Omental fat pad (tissue), 4 donors: Measurements from ENCODE around the gene HCFC1R1. TPM values are rescaled to one million over a fixed set of nuclear protein-coding genes. Genes with fewer than 3 reads are reported as not detected.

Experiments
- ATAC-seq: fragments of 150-250 bp; one replicate; pipeline ENCODE4 v1.9.1; 2016; ENCODE audit warnings: mild to moderate bottlenecking, moderate library complexity; ENCODE audit not compliant: low FRiP score
- DNase-seq: peaks from one replicate; pipeline ENCODE4 v3.0.0-alpha.2; 2019; ENCODE audit warnings: low spot score
- total RNA-seq, 4 donors: library from RNA; depleted of rRNA; stranded (reverse); fragments of >200 nt; gene quantifications; one replicate each; pipeline ENCODE4 v1.1.0, GENCODE V29; 2016
- TF ChIP-seq, protein P1 (sequence below), 3 donors: fragments of 450-650 bp; IDR thresholded peaks; one replicate each; pipeline ENCODE4 v1.5.1; 2016 to 2017; ENCODE audit warnings: antibody characterized with exemption in 3 of 3, mild to moderate bottlenecking in 3 of 3, moderate library complexity in 2 of 3

HCFC1R1 gene
- total RNA-seq, 4 donors from 2014 or later = 8.5 to 20.6 (median 13.1) TPM

DNA sequence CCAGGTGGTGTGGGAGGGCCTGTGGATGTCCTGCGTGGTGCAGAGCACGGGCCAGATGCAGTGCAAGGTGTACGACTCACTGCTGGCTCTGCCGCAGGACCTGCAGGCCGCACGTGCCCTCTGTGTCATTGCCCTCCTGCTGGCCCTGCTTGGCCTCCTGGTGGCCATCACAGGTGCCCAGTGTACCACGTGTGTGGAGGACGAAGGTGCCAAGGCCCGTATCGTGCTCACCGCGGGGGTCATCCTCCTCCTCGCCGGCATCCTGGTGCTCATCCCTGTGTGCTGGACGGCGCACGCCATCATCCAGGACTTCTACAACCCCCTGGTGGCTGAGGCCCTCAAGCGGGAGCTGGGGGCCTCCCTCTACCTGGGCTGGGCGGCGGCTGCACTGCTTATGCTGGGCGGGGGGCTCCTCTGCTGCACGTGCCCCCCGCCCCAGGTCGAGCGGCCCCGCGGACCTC lies 10.2 kb downstream of the HCFC1R1 start:
- DNase-seq (no peak), ATAC-seq (no peak)

DNA sequence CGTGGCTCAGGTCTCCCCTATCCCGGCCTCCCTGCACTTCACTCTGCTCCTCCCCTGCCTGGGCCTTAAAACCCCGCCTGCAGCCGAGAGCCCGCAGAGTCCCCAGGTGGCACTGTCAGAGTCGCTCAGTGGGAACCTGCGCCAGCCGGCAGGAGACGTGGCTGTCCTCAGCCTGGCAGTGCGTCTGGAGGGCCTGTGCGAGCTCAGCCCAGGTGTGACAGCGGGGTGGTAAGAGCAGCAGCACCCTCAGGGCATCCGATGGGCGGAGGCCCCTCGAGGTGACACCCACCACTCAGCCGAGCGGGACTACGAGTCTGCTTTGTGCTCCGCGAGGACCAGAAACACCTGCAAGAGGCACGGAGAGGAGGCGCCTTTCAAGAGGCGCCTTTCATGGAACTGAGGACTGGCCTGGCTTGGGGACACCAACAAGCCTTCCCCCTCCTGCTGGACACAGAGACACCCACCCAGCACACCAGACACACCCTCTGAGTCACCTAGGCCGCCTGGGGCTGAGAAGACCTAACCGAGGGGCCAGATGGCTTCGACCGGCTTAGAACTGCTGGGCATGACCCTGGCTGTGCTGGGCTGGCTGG lies 10.8 kb downstream of the HCFC1R1 start, which contains the start of gene CLDN9:
Gene CLDN9, plus strand, starts transcription at position 96 of the 593 bp plus-strand sequence. Its CDS starts 440 bp downstream, at position 536.
- TF ChIP-seq, protein P1, sequence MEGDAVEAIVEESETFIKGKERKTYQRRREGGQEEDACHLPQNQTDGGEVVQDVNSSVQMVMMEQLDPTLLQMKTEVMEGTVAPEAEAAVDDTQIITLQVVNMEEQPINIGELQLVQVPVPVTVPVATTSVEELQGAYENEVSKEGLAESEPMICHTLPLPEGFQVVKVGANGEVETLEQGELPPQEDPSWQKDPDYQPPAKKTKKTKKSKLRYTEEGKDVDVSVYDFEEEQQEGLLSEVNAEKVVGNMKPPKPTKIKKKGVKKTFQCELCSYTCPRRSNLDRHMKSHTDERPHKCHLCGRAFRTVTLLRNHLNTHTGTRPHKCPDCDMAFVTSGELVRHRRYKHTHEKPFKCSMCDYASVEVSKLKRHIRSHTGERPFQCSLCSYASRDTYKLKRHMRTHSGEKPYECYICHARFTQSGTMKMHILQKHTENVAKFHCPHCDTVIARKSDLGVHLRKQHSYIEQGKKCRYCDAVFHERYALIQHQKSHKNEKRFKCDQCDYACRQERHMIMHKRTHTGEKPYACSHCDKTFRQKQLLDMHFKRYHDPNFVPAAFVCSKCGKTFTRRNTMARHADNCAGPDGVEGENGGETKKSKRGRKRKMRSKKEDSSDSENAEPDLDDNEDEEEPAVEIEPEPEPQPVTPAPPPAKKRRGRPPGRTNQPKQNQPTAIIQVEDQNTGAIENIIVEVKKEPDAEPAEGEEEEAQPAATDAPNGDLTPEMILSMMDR (IDR thresholded peaks at IDR 0.05) = no peak
- ATAC-seq = no peak
- no peak for DNase-seq

More for the DNA sequence above, 10.2 kb downstream of the HCFC1R1 start:
- TF ChIP-seq, protein P1 (IDR thresholded peaks at IDR 0.05) = no peak

DNA sequence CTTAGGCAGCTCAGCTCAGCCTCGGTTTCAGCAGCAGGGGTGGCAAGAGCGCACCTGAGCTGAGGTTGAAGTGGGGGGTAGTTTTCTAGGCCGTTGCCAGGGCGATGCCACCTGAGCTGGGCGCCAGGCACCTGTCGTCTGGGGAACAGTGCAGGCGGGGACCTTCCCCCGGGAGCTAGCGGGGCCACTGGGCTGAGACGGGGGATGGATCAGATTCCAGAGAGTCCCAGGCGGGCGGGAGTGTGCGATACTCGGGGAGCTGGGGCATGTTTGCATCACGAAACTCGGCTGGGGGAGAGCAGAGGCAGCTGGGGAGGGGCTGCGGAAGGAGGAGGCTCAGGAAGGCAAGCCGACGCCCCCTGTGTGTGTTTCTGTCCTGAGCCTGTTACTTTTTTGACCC lies 11.5 kb downstream of the HCFC1R1 start:
- no peak for ATAC-seq
- TF ChIP-seq, protein P1 (IDR thresholded peaks at IDR 0.05) = no peak
- DNase-seq = no peak

DNA sequence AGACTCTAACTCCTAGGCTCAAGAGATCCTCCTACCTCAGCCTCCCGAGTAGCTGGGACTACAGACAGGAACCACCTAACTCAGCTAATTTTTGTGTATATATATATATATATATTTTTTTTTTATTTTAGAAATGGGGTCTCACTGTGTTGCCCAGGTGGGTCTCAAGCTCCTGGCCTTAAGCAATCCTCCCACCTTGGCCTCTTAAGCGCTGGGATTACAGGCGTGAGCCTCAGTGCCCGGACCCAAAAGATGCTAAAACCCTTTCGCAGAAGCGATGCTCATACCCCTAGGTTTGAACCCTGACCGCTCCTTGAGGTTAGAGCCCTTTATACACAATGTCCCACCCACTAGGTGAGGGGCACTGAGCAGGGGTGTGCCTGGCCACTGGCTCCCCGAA lies 13.2 kb downstream of the HCFC1R1 start:
- TF ChIP-seq, protein P1 (IDR thresholded peaks at IDR 0.05) = no peak
- DNase-seq (no peak), ATAC-seq (no peak)

DNA sequence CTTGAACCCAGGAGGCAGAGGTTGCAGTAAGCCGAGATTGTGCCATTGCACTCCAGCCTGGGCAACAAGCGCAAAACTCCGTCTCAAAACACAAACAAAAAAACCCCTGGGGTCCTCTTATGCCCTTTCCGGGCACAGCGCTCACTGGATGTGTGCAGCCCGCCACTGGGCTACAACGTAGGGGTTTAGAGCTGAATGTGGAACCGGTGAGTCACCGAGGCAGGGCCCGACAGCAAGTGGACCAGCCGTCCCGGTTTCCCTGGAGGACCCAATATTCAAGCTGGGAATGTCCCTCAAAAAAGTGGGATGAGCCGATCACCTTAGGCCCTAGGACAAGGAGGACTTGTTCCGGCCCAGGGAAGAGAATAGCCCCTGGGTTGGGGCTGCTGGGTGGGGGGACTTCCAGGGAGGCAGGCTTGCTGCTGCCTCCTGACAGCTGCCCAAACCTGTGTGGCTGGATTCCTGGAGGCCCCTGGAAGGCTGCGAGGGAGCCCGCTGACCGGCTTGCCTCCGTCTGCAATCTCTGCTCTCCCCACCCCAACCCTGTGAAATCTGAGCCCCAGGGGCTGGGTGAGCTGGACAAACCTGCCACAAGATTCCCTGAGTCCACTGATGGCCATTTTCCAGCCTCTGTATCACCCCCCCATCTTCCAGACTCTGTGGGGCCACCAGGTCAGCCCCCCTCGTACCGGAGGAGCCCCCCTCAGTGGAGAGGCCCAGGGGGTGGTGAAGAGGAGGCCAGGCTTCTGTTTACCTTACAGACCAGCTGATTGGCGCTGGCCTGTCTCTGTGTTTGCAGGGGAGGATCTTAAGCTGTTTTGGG lies 14.0 kb downstream of the HCFC1R1 start:
- no peak for ATAC-seq
- TF ChIP-seq, protein P1 (IDR thresholded peaks at IDR 0.05) = no peak
- DNase-seq = no peak

DNA sequence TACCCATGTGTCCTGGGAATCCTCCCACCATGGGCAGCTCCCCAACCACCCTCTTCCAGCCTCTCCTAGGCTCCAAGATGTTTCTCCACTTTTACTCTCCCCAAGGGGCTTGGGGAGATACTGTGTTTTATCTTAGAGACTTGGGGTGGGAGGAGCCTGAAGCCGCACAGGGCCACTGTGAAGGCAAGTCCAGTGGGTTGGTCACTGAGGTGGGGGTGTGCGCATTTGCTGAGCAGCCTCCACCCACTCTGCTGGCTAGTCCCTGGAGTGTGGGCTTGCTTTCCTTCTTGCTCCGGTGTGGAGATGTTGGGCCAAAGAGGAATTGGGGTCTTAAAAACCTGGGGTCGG lies 15.1 kb downstream of the HCFC1R1 start:
- TF ChIP-seq, protein P1 (IDR thresholded peaks at IDR 0.05) = no peak
- DNase-seq (no peak), ATAC-seq (no peak)
